Measurements from ENCODE around the gene HOXC10. TPM values are rescaled to one million over a fixed set of nuclear protein-coding genes. Genes with fewer than 3 reads are reported as not detected.

Gene HOXC10
- total and polyA plus RNA-seq, 9 donors = 0.15 to 15.4 (median 2.0) TPM; not detected in 2

DNA sequence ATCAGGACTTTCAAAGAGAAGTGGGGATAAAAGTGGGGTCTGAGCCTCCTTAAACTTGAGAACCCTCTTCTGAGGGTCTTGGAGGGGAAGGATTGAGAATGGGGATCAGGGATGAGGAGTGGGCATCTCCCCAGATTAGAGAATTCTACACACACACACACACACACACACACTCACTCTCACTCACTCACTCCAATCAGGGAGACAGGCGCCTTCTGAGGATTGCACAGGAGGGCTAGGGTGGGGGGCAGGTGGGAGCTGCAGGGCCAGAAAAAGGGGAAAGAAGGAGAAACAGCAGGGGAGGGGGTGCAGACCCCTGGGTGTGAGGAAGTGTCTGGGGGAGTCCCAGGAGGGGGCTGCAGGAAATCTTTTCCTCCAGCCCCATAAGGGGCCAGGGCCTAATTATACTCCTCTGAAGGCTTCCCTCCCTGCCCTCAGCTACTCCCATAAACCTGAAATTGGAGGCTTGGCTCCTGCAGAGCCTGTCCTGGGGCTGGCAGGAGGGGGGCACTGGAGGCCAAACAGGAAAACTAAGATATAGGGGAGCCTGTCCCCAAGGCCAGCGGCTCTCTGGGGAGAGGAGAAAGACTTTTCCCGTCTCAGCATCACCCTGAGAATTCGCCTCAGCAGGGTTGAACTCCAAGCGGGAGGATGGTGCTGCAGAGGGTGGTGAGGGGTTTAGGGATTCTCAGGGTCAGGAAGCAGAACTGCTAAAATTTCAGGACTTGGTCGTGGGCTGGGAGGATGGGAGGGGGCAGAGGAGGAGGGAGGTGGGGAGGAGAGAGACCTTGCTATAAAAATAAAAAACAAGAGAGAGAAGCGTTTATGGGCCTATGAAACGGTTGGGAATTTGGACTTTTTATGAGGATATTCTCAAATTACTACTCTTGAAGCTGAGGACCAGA is 16.6 kb downstream of the HOXC10 start:
- TF ChIP-seq EP300 (IDR thresholded peaks at IDR 0.05) (no peak), POLR2A (IDR thresholded peaks at IDR 0.05) (no peak)
- TF ChIP-seq, protein P1, sequence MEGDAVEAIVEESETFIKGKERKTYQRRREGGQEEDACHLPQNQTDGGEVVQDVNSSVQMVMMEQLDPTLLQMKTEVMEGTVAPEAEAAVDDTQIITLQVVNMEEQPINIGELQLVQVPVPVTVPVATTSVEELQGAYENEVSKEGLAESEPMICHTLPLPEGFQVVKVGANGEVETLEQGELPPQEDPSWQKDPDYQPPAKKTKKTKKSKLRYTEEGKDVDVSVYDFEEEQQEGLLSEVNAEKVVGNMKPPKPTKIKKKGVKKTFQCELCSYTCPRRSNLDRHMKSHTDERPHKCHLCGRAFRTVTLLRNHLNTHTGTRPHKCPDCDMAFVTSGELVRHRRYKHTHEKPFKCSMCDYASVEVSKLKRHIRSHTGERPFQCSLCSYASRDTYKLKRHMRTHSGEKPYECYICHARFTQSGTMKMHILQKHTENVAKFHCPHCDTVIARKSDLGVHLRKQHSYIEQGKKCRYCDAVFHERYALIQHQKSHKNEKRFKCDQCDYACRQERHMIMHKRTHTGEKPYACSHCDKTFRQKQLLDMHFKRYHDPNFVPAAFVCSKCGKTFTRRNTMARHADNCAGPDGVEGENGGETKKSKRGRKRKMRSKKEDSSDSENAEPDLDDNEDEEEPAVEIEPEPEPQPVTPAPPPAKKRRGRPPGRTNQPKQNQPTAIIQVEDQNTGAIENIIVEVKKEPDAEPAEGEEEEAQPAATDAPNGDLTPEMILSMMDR (IDR thresholded peaks at IDR 0.05) = no peak
- peaks cover 3% of the 10 kb centered on the region for H3K4me1 ChIP-seq (ENCODE audit: insufficient read depth)
- H3K27ac ChIP-seq = no peak overlapping the region
- DNase-seq = peak in 1 of 5 donors; percentile 24
- 55 to 77% (median 68%) methylated on average over 8 of the region's 8 CpGs for WGBS, 3 donors
- H3K36me3 ChIP-seq = no peaks in the 10 kb centered on the region
- intact Hi-C loops (cut with DNase I) = loop anchor here in 3 of 4 donors (5.0 to 10.0 kb wide), 3 partner anchors 206 to 373 kb away; partner anchors contain the start of gene GPR84 (in 2 of the 3)
- no peak overlapping the region for H3K4me3 ChIP-seq
- no peaks in the 10 kb centered on the region for H3K27me3 ChIP-seq
- no peaks in the 10 kb centered on the region for H3K9me3 ChIP-seq

DNA sequence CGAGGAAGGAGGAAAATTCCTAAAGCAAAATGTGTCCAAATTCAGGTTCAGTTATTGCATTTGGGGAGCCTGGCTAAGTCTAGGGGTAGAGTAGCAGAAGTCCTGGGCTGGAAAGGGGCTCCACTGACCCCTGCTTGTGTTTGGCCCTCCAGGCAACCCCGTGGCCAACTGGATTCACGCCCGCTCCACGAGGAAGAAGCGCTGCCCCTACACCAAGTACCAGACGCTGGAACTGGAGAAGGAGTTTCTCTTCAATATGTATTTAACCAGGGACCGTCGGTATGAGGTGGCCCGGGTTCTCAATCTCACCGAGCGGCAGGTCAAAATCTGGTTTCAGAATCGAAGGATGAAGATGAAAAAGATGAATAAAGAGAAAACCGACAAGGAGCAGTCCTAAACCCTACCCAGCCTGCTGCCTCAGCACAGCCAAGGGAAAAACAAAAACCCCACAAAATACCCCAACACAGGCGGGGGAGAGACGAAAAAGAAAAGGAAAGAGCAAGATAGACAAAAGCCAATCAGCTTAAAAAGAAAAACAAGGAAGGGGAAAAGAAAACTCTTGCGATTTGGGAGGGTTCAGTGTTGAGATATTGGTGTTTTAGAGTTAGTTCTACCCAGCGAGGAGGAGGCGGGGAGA is 17.4 kb downstream of the HOXC10 start:
- no peak for TF ChIP-seq POLR2A (IDR thresholded peaks at IDR 0.05)
- TF ChIP-seq, protein P1 (IDR thresholded peaks at IDR 0.05) = no peak
- TF ChIP-seq EP300 (IDR thresholded peaks at IDR 0.05) = no peak
- peak in 1 of 5 donors; percentile 32 for DNase-seq
- WGBS, 3 donors = 70 to 85% (median 78%) methylated on average over 19 of the region's 19 CpGs
- intact Hi-C loops (cut with DNase I) = loop anchor here in 3 of 4 donors (5.0 to 10.0 kb wide), 3 partner anchors 205 to 372 kb away; partner anchors contain the start of gene GPR84 (in 2 of the 3)
- Histone ChIP-seq H3K27ac (no peak overlapping the region), H3K9me3 (no peaks in the 10 kb centered on the region), H3K4me1 (ENCODE audit: insufficient read depth) (peaks cover 3% of the 10 kb centered on the region), H3K27me3 (no peaks in the 10 kb centered on the region), H3K4me3 (no peak overlapping the region), H3K36me3 (no peaks in the 10 kb centered on the region)

DNA sequence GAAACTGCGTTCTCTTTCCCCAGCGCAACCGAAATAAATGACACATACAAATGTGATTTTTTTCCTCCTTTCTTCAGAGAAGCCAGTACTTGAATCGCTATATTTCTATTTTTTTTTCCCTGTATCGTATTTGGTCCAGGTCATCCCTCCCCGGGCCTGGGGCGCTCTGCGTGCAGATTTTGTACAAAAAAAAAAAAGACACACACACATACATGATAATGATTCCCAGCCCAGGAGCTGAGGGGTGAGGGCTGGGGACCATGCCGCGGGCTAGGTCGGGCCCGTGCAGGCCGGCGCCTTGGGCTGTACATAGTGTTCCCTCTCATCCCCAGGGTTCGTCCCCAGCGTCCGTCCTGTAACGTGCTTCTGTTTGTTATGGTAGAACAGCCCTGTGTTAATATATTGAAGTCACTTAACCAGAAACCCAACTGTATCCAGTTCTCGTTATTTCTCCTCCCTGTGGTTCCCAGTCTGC is 18.0 kb downstream of the HOXC10 start:
- Histone ChIP-seq H3K4me3 (no peak overlapping the region), H3K27ac (no peak overlapping the region), H3K36me3 (no peaks in the 10 kb centered on the region), H3K9me3 (no peaks in the 10 kb centered on the region), H3K27me3 (no peaks in the 10 kb centered on the region), H3K4me1 (ENCODE audit: insufficient read depth) (peaks cover 3% of the 10 kb centered on the region)
- WGBS, 3 donors = 75 to 93% (median 91%) methylated on average over 19 of the region's 19 CpGs
- intact Hi-C loops (cut with DNase I) = loop anchor here in 3 of 4 donors (5.0 to 10.0 kb wide), 3 partner anchors 204 to 372 kb away; partner anchors contain the start of gene GPR84 (in 2 of the 3)
- no peak for DNase-seq
- TF ChIP-seq POLR2A (IDR thresholded peaks at IDR 0.05) = no peak
- no peak for TF ChIP-seq EP300 (IDR thresholded peaks at IDR 0.05)
- TF ChIP-seq, protein P1 (IDR thresholded peaks at IDR 0.05) = no peak

DNA sequence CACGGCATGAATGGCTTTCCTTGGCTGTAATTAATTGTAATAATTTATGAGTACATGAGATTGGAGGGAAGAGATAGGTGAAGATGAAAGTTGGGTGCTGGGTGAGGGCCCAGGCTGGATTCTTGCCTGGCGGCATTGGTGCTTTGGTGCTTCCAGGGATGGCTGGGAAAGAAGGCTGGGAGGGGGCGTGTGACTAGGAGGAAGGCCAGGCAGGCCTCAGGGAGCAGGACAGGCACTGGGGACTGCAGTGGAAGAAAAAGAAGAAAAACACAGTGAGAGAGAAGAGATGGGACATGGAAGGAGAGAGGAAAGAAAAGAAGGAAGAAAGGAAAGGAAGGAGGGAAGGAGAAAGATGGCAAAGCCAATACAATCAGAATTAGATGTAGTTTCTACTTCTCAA is 18.7 kb downstream of the HOXC10 start:
- Histone ChIP-seq H3K9me3 (no peaks in the 10 kb centered on the region), H3K4me3 (no peak overlapping the region), H3K27ac (no peak overlapping the region), H3K27me3 (no peaks in the 10 kb centered on the region), H3K36me3 (no peaks in the 10 kb centered on the region), H3K4me1 (ENCODE audit: insufficient read depth) (peaks cover 3% of the 10 kb centered on the region)
- intact Hi-C loops (cut with DNase I) = loop anchor here (2.0 to 10.0 kb wide), 5 partner anchors 189 to 371 kb away; partner anchors contain the start of gene GPR84 (in 2 of the 4)
- WGBS, 3 donors = 46 to 84% (median 82%) methylated on average over 3 of the region's 3 CpGs
- DNase-seq = no peak
- no peak for TF ChIP-seq POLR2A (IDR thresholded peaks at IDR 0.05)
- TF ChIP-seq, protein P1 (IDR thresholded peaks at IDR 0.05) = no peak
- no peak for TF ChIP-seq EP300 (IDR thresholded peaks at IDR 0.05)

All from ovary (tissue), 9 donors.